ENCODE measurements around the gene SERPINI1.

DNA sequence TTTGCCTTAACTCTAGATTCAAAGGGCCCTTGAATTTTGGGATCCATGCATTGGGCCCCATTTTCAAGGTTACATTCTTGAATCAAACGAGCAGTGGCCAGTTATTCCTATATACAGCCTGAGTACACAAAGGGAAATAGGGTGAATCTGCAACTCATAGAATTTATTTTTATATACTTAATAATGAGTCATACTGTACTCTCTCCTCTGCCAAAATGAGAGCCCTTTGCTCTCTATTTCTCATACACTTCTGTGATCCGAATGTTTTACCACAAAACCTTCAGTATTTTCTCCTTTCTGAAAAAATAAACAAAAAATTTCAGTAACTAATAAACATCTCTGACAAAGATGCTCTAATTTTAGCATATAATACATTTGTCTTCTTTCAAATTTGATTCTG is 116.7 kb downstream of the SERPINI1 start:
- no peak for TF ChIP-seq CTCF (IDR thresholded peaks at IDR 0.05 in 4 of 5, conservative IDR thresholded peaks at IDR 0.05 in 1 of 5)
- TF ChIP-seq POLR2A (IDR thresholded peaks at IDR 0.05), result no peak

Measured in gastrocnemius medialis (tissue), 4 donors.